ENCODE data around the gene SUPV3L1.
A peak's percentile ranks its signal among the peaks of the same experiment; 100 is the strongest.

SUPV3L1 gene

GRCh38 chr10:69214666-69215131 lies 34.7 kb downstream of the SUPV3L1 start:
- H3K4me3 ChIP-seq (replicated peaks; ENCODE audit: low read depth, low read length), result no peak overlapping the region
- no peak for TF ChIP-seq CTCF (IDR thresholded peaks at IDR 0.05; ENCODE audit: low read length, missing control alignments)
- DNase-seq (ENCODE audit: low read depth), result no peak

- no peak for DNase-seq (ENCODE audit: low read depth)
- H3K4me3 ChIP-seq (replicated peaks; ENCODE audit: low read depth, low read length), result no peak overlapping the region
Observed at GRCh38 chr10:69215405-69216171, 35.6 kb downstream of the SUPV3L1 start.

DNA sequence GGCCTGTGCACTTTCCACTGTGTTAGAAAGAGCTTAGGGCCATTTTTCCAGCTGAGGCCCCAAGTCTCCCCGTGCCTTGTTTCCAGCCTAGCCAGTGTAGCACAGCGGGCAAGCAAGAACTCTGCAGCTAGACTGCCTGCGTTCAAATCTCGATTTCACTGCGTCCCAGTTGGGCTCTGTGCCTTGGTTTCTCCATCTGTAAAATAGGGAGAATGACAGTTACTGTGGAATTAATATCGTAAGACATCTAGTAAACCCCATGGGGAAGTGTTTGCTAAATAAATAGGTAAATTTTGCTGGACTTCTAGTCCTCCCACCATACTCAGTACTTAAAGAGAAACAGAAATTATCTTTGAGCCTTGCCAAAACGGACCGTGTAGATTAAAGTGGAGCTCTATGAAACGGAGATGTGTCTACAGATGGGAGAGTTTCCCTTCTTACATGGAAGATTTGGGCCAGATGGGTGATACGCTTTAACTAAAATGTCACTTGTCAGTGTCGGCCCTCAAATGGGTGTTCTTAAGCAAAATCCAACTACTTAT lies 36.6 kb downstream of the SUPV3L1 start:
- no peak for DNase-seq (ENCODE audit: low read depth)
- no peak overlapping the region for H3K4me3 ChIP-seq (replicated peaks; ENCODE audit: low read depth, low read length)
- TF ChIP-seq CTCF (IDR thresholded peaks at IDR 0.05; ENCODE audit: low read length, missing control alignments), result no peak

More at GRCh38 chr10:69215405-69216171, 35.6 kb downstream of the SUPV3L1 start:
- no peak for TF ChIP-seq CTCF (IDR thresholded peaks at IDR 0.05; ENCODE audit: low read length, missing control alignments)

GRCh38 chr10:69217119-69217754 lies 37.2 kb downstream of the SUPV3L1 start:
- peak; percentile 76 for DNase-seq (ENCODE audit: low read depth)
- no peak overlapping the region for H3K4me3 ChIP-seq (replicated peaks; ENCODE audit: low read depth, low read length)
- no peak for TF ChIP-seq CTCF (IDR thresholded peaks at IDR 0.05; ENCODE audit: low read length, missing control alignments)

GRCh38 chr10:69218831-69219230 lies 38.8 kb downstream of the SUPV3L1 start:
- TF ChIP-seq CTCF (IDR thresholded peaks at IDR 0.05; ENCODE audit: low read length, missing control alignments), result no peak
- DNase-seq (ENCODE audit: low read depth), result no peak
- no peak overlapping the region for H3K4me3 ChIP-seq (replicated peaks; ENCODE audit: low read depth, low read length)

- DNase-seq (ENCODE audit: low read depth), result no peak
- TF ChIP-seq CTCF (IDR thresholded peaks at IDR 0.05; ENCODE audit: low read length, missing control alignments), result no peak
- no peak within 1 kb of the TSS for H3K4me3 ChIP-seq (replicated peaks; ENCODE audit: low read depth, low read length)
Observed at GRCh38 chr10:69220041-69220451, 40.0 kb downstream of the SUPV3L1 start, which contains the start of gene HKDC1. HKDC1 (plus strand) TSS chr10:69220332; CDS start chr10:69220436, 104 bp downstream.
